Loucy (cell line): Measurements from ENCODE around the gene TFG.

Experiments used
- H2AFZ ChIP-seq: fragments of 200-600 bp; sonication (generic); 2 replicates; pipeline ENCODE4 v1.6.0; 2016; ENCODE audit warnings: antibody characterized with exemption, mild to moderate bottlenecking, low read length, moderate library complexity
- H3F3A ChIP-seq: fragments of 200-600 bp; 2 replicates; pipeline ENCODE4 v1.6.0; 2016; ENCODE audit warnings: antibody characterized with exemption, low read depth, mild to moderate bottlenecking
- H3K27me3 ChIP-seq: fragments of 200-600 bp; sonication (generic); 2 replicates; pipeline ENCODE4 v1.6.1; 2014; ENCODE audit warnings: low read length, mild to moderate bottlenecking; ENCODE audit not compliant: insufficient read depth, poor library complexity, severe bottlenecking
- H3K36me3 ChIP-seq: fragments of 200-600 bp; sonication (generic); 2 replicates; pipeline ENCODE4 v1.6.1; 2016; ENCODE audit warnings: low read length; ENCODE audit not compliant: insufficient read depth
- H3K4me1 ChIP-seq: fragments of 200-600 bp; sonication (generic); 2 replicates; pipeline ENCODE4 v1.5.1; 2014; ENCODE audit warnings: low read length, mild to moderate bottlenecking; ENCODE audit not compliant: insufficient read depth, poor library complexity, severe bottlenecking
- H3K4me2 ChIP-seq: fragments of 200-600 bp; sonication (generic); 2 replicates; pipeline ENCODE4 v1.6.0; 2014; ENCODE audit warnings: antibody characterized with exemption, low read length, low read depth, mild to moderate bottlenecking; ENCODE audit not compliant: poor library complexity, severe bottlenecking
- H3K4me3 ChIP-seq: fragments of 200-600 bp; sonication (generic); 2 replicates; pipeline ENCODE4 v1.5.1; 2014; ENCODE audit warnings: low read length, mild to moderate bottlenecking, mixed read lengths; ENCODE audit not compliant: poor library complexity, severe bottlenecking
- H3K79me2 ChIP-seq: fragments of 200-600 bp; sonication (generic); 2 replicates; pipeline ENCODE4 v1.6.1; 2014; ENCODE audit warnings: low read length; ENCODE audit not compliant: insufficient read depth
- H3K9ac ChIP-seq: fragments of 200-600 bp; sonication (generic); 2 replicates; pipeline ENCODE4 v1.6.0; 2014; ENCODE audit warnings: mild to moderate bottlenecking, low read depth, low read length, moderate library complexity; ENCODE audit not compliant: poor library complexity, severe bottlenecking
- H3K9me2 ChIP-seq: fragments of 200-600 bp; sonication (generic); replicated peaks from 2 replicates; pipeline ENCODE4 v1.6.1; 2016; ENCODE audit warnings: low read depth, low read length, mixed read lengths
- H3K9me3 ChIP-seq: fragments of 200-600 bp; sonication (generic); 2 replicates; pipeline ENCODE4 v1.6.1; 2014; ENCODE audit warnings: mild to moderate bottlenecking, antibody characterized with exemption, low read length, low read depth; ENCODE audit not compliant: insufficient read depth
- H4K20me1 ChIP-seq: fragments of 200-600 bp; sonication (generic); 2 replicates; pipeline ENCODE4 v1.6.0; 2014; ENCODE audit warnings: antibody characterized with exemption, low read length, mild to moderate bottlenecking; ENCODE audit not compliant: insufficient read depth, poor library complexity, severe bottlenecking
- CTCF ChIP-seq: fragments of 200-600 bp; sonication (generic); conservative IDR thresholded peaks from 2 replicates; pipeline ENCODE4 v1.5.1; 2014; ENCODE audit warnings: mild to moderate bottlenecking, antibody characterized with exemption, low read length
- EZH2phosphoT487 ChIP-seq: fragments of 200-600 bp; IDR thresholded peaks from 2 replicates; pipeline ENCODE4 v1.6.1; 2018; ENCODE audit warnings: antibody characterized with exemption, mild to moderate bottlenecking, moderate library complexity, borderline replicate concordance

Gene TFG

GRCh38 chr3:100743535-100743934, 34.2 kb downstream of the TFG start:
- Histone ChIP-seq H3K9ac (no peak overlapping the region), H3K4me3 (no peak overlapping the region), H3K9me3 (no peaks in the 10 kb centered on the region), H3K9me2 (no peaks in the 10 kb centered on the region), H3K79me2 (no peaks in the 10 kb centered on the region), H3K4me1 (no peaks in the 10 kb centered on the region), H4K20me1 (peaks cover 3% of the 10 kb centered on the region), H3K4me2 (no peak overlapping the region), H3F3A (no peaks in the 10 kb centered on the region), H3K27me3 (no peaks in the 10 kb centered on the region), H2AFZ (no peak overlapping the region), H3K36me3 (peaks cover 96% of the 10 kb centered on the region)
- TF ChIP-seq EZH2phosphoT487 = no peak
- TF ChIP-seq CTCF = no peak

- H3F3A ChIP-seq = no peaks in the 10 kb centered on the region
- H3K4me1 ChIP-seq = no peaks in the 10 kb centered on the region
- H3K27me3 ChIP-seq = no peaks in the 10 kb centered on the region
- no peaks in the 10 kb centered on the region for H3K79me2 ChIP-seq
- no peaks in the 10 kb centered on the region for H3K9me2 ChIP-seq
- no peak overlapping the region for H2AFZ ChIP-seq
- no peak overlapping the region for H3K9ac ChIP-seq
- H4K20me1 ChIP-seq = peaks cover 3% of the 10 kb centered on the region
- TF ChIP-seq EZH2phosphoT487 (no peak), CTCF (no peak)
- H3K9me3 ChIP-seq = no peaks in the 10 kb centered on the region
- peaks cover 96% of the 10 kb centered on the region for H3K36me3 ChIP-seq
- H3K4me2 ChIP-seq = no peak overlapping the region
- no peak overlapping the region for H3K4me3 ChIP-seq
Observed at GRCh38 chr3:100744671-100745070, 35.4 kb downstream of the TFG start.

- Histone ChIP-seq H3K9me2 (no peaks in the 10 kb centered on the region), H3K4me1 (no peaks in the 10 kb centered on the region), H2AFZ (no peak overlapping the region), H3F3A (no peaks in the 10 kb centered on the region), H3K36me3 (peaks cover 96% of the 10 kb centered on the region), H3K9ac (no peak overlapping the region), H3K79me2 (no peaks in the 10 kb centered on the region), H4K20me1 (peaks cover 3% of the 10 kb centered on the region), H3K4me2 (no peak overlapping the region), H3K9me3 (no peaks in the 10 kb centered on the region), H3K27me3 (no peaks in the 10 kb centered on the region), H3K4me3 (no peak overlapping the region)
- TF ChIP-seq EZH2phosphoT487 (no peak), CTCF (no peak)
Observed at GRCh38 chr3:100745617-100746016, 36.3 kb downstream of the TFG start.
